ENCODE results near the gene MAZ. TPM values are rescaled to one million over a fixed set of nuclear protein-coding genes. Genes with fewer than 3 reads are reported as not detected.
A peak's percentile ranks its signal among the peaks of the same experiment; 100 is the strongest.
"Not testable (repeated sequence)": the region's sequence is repeated elsewhere in the genome, so short reads cannot be mapped to it uniquely, and the experiment has no call there.

MAZ gene
- total RNA-seq, 1 donor from 2014 or later: 141 TPM

GRCh38 chr16:29824589-29825144, 18.3 kb downstream of the MAZ start:
- Histone ChIP-seq H3K36me3 (ENCODE audit: control insufficient read depth in 3 of 3, insufficient read depth in 3 of 3, low read length in 3 of 3) (peaks cover 0 to 2% (median 2%) of the 10 kb centered on the region in 3 donors), H3K27me3 (ENCODE audit: control insufficient read depth in 3 of 3, insufficient read depth in 3 of 3, low read length in 3 of 3) (no peaks in the 10 kb centered on the region), H3K4me1 (ENCODE audit: control insufficient read depth in 3 of 3, insufficient read depth in 3 of 3, low read length in 3 of 3) (peaks cover 52 to 60% (median 54%) of the 10 kb centered on the region in 3 donors), H3K9me3 (ENCODE audit: control insufficient read depth in 3 of 3, low read length in 3 of 3) (no peaks in the 10 kb centered on the region), H3K27ac (ENCODE audit: low read depth, low read length) (peak overlapping the region; percentile 69), H3K9ac (ENCODE audit: low read depth in 1 of 3, low read length in 3 of 3) (peak overlapping the region in 1 of 3 donors; percentile 57), H3K4me3 (ENCODE audit: low read length in 3 of 3) (peak overlapping the region in 1 of 3 donors; percentile 56)

DNA sequence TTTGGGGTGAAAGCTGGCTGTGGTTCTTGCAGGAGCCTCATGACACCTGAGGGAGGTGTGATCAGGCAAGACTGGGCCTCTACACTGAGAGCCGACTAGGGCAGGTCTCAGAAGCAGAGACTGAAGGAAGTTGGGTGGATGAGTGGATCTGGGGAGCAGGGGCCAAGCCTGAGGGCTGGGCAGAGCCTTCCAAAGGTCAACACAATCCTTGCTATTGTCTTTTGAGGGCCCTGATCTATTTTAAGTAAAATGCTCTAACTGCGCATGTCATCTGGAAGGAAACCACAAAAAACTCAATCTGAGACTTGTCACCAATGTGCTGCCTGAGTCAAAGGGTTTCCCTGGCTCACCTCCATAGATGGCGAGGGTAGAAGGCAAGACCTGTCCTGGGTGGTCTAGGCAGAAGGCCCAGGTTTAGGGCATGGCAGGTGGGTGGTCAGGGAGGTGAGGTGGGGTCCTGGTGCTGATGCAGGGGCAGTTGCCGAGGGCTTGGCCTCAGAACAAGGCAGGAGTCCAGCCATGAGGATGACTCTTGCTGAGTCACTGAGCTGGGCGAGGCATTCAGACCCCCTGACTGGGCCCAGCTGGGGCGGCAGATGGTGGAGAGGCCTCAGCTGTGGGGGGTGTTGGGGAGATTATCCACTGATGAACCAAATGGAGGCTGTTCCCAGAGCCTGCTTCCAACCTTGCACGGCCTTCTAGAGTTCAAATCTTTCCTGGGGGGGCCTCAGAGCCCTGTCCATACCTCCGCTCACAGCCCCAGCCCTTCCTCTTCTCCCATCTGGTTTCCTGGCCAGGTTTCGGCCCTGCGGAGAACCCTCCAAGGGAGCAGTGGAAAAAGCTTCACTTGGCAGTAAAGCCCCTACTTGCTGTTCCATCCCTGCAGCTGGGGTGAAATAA, 19.1 kb downstream of the MAZ start:
- Histone ChIP-seq H3K4me3 (ENCODE audit: low read length in 3 of 3) (peak overlapping the region in 2 of 3 donors; percentile 35 to 56), H3K4me1 (ENCODE audit: control insufficient read depth in 3 of 3, insufficient read depth in 3 of 3, low read length in 3 of 3) (peaks cover 48 to 53% (median 49%) of the 10 kb centered on the region in 3 donors), H3K27me3 (ENCODE audit: control insufficient read depth in 3 of 3, insufficient read depth in 3 of 3, low read length in 3 of 3) (no peaks in the 10 kb centered on the region), H3K36me3 (ENCODE audit: control insufficient read depth in 3 of 3, insufficient read depth in 3 of 3, low read length in 3 of 3) (peaks cover 0 to 5% (median 4%) of the 10 kb centered on the region in 3 donors), H3K27ac (ENCODE audit: low read depth, low read length) (peak overlapping the region; percentile 69), H3K9ac (ENCODE audit: low read depth in 1 of 3, low read length in 3 of 3) (peak overlapping the region in 2 of 3 donors; percentile 50 to 57), H3K9me3 (ENCODE audit: control insufficient read depth in 3 of 3, low read length in 3 of 3) (no peaks in the 10 kb centered on the region)

DNA sequence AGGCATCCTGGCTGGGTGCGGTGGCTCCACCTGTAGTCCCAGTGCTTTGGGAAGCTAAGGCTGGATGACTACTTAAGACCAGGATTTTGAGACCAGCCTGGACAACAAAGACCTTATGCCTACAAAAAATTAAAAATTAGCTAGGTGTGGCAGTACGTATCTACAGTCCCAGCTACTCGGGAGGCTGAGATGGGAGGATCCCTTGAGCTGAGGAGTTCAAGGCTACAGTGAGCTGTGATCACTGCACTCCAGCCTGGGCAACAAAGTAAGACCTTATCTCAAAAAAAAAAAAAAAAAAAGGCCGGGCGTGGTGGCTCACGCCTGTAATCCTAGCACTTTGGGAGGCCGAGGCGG, 20.0 kb downstream of the MAZ start:
- Histone ChIP-seq H3K9me3 (ENCODE audit: control insufficient read depth in 3 of 3, low read length in 3 of 3) (no peaks in the 10 kb centered on the region), H3K4me3 (ENCODE audit: low read length in 3 of 3) (peak overlapping the region in 1 of 3 donors; percentile 15), H3K9ac (ENCODE audit: low read depth in 1 of 3, low read length in 3 of 3) (no peak overlapping the region), H3K27ac (ENCODE audit: low read depth, low read length) (no peak overlapping the region), H3K36me3 (ENCODE audit: control insufficient read depth in 3 of 3, insufficient read depth in 3 of 3, low read length in 3 of 3) (peaks cover 0 to 9% (median 7%) of the 10 kb centered on the region in 3 donors), H3K4me1 (ENCODE audit: control insufficient read depth in 3 of 3, insufficient read depth in 3 of 3, low read length in 3 of 3) (peaks cover 38 to 46% (median 41%) of the 10 kb centered on the region in 3 donors), H3K27me3 (ENCODE audit: control insufficient read depth in 3 of 3, insufficient read depth in 3 of 3, low read length in 3 of 3) (no peaks in the 10 kb centered on the region)

GRCh38 chr16:29830774-29831173, 24.4 kb downstream of the MAZ start:
- Histone ChIP-seq H3K36me3 (ENCODE audit: control insufficient read depth in 3 of 3, insufficient read depth in 3 of 3, low read length in 3 of 3) (peaks cover 17 to 26% (median 24%) of the 10 kb centered on the region in 3 donors), H3K9ac (ENCODE audit: low read depth in 1 of 3, low read length in 3 of 3) (no peak overlapping the region)

DNA sequence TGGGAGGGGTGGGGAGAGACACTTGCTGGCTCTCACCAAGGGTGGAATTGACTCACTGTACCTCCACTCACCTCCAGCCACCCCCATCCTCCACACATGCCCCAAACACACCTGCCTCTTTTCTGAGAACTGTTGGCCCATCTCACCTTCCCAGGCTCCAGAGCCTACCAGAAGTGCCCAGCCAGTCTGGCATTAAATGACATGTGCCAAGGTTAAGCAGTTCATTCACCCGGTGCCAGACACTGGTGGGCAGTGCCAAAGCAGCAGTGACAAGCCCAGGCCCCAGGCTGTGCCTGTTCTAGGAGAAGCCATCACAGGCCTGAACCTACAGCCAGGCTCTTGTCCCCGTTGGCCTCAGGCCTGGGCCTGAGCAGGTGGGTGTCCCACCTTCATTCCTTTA, 25.2 kb downstream of the MAZ start:
- no peaks in the 10 kb centered on the region for H3K9me3 ChIP-seq (ENCODE audit: control insufficient read depth in 3 of 3, low read length in 3 of 3)
- H3K27me3 ChIP-seq (ENCODE audit: control insufficient read depth in 3 of 3, insufficient read depth in 3 of 3, low read length in 3 of 3): no peaks in the 10 kb centered on the region
- no peak overlapping the region for H3K9ac ChIP-seq (ENCODE audit: low read depth in 1 of 3, low read length in 3 of 3)
- peaks cover 3 to 8% (median 8%) of the 10 kb centered on the region in 3 donors for H3K4me1 ChIP-seq (ENCODE audit: control insufficient read depth in 3 of 3, insufficient read depth in 3 of 3, low read length in 3 of 3)
- H3K4me3 ChIP-seq (ENCODE audit: low read length in 3 of 3): no peak overlapping the region
- no peak overlapping the region for H3K27ac ChIP-seq (ENCODE audit: low read depth, low read length)
- peaks cover 19 to 27% (median 26%) of the 10 kb centered on the region in 3 donors for H3K36me3 ChIP-seq (ENCODE audit: control insufficient read depth in 3 of 3, insufficient read depth in 3 of 3, low read length in 3 of 3)

More at GRCh38 chr16:29830774-29831173, 24.4 kb downstream of the MAZ start:
- Histone ChIP-seq H3K4me1 (ENCODE audit: control insufficient read depth in 3 of 3, insufficient read depth in 3 of 3, low read length in 3 of 3) (peaks cover 8 to 14% (median 14%) of the 10 kb centered on the region in 3 donors), H3K4me3 (ENCODE audit: low read length in 3 of 3) (no peak overlapping the region), H3K9me3 (ENCODE audit: control insufficient read depth in 3 of 3, low read length in 3 of 3) (no peaks in the 10 kb centered on the region), H3K27me3 (ENCODE audit: control insufficient read depth in 3 of 3, insufficient read depth in 3 of 3, low read length in 3 of 3) (no peaks in the 10 kb centered on the region), H3K27ac (ENCODE audit: low read depth, low read length) (no peak overlapping the region)

DNA sequence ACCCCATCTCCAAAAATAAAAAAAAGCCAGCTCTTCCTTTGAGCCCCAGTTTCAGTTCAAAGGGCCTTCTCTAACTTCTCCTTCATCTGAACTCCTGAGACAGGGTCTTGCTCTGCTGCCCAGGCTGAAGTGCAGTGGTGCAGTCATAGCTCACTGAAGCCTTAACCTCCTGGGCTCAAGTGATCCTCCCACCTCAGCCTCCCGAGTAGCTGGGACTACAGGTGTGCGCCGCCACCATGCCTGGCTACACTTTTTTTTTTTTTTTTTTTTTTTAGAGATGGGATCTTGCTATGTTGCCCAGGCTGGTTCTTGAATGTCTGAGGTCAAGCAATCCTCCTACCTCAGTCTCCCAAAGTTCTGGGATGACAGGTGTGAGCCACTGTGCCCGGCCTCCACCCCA, 26.9 kb downstream of the MAZ start:
- H3K36me3 ChIP-seq (ENCODE audit: control insufficient read depth in 3 of 3, insufficient read depth in 3 of 3, low read length in 3 of 3): peaks cover 29 to 42% (median 41%) of the 10 kb centered on the region in 3 donors
- not testable (repeated sequence) for H3K4me3 ChIP-seq (ENCODE audit: low read length in 3 of 3); H3K27me3 ChIP-seq (ENCODE audit: control insufficient read depth in 3 of 3, insufficient read depth in 3 of 3, low read length in 3 of 3); H3K9me3 ChIP-seq (ENCODE audit: control insufficient read depth in 3 of 3, low read length in 3 of 3); H3K4me1 ChIP-seq (ENCODE audit: control insufficient read depth in 3 of 3, insufficient read depth in 3 of 3, low read length in 3 of 3); H3K27ac ChIP-seq (ENCODE audit: low read depth, low read length); H3K9ac ChIP-seq (ENCODE audit: low read depth in 1 of 3, low read length in 3 of 3)

DNA sequence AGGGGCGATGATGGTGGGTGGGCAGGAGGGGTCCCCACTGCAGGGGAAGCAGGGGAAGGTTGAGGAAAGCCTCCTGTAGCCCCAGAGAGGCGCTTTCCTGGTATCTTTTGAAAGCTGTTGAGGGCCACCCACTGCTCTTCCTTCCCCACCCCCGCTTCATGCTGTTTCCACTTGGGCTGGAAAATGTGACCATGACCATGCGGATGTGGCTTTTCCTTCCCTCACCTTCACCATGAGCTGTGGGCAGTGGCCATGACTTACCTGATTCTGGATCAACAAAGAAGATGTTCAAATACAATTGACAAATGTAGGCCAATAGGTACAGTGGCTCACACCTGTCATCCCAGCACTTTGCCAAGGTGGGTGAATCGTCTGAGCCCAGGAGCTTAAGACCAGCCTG, 27.8 kb downstream of the MAZ start:
- H3K36me3 ChIP-seq (ENCODE audit: control insufficient read depth in 3 of 3, insufficient read depth in 3 of 3, low read length in 3 of 3): peaks cover 29 to 46% (median 41%) of the 10 kb centered on the region in 3 donors
- H3K27me3 ChIP-seq (ENCODE audit: control insufficient read depth in 3 of 3, insufficient read depth in 3 of 3, low read length in 3 of 3): no peaks in the 10 kb centered on the region
- peaks cover 3 to 8% (median 8%) of the 10 kb centered on the region in 3 donors for H3K4me1 ChIP-seq (ENCODE audit: control insufficient read depth in 3 of 3, insufficient read depth in 3 of 3, low read length in 3 of 3)
- H3K4me3 ChIP-seq (ENCODE audit: low read length in 3 of 3): no peak overlapping the region
- no peak overlapping the region for H3K9ac ChIP-seq (ENCODE audit: low read depth in 1 of 3, low read length in 3 of 3)
- H3K27ac ChIP-seq (ENCODE audit: low read depth, low read length): no peak overlapping the region
- H3K9me3 ChIP-seq (ENCODE audit: control insufficient read depth in 3 of 3, low read length in 3 of 3): no peaks in the 10 kb centered on the region

DNA sequence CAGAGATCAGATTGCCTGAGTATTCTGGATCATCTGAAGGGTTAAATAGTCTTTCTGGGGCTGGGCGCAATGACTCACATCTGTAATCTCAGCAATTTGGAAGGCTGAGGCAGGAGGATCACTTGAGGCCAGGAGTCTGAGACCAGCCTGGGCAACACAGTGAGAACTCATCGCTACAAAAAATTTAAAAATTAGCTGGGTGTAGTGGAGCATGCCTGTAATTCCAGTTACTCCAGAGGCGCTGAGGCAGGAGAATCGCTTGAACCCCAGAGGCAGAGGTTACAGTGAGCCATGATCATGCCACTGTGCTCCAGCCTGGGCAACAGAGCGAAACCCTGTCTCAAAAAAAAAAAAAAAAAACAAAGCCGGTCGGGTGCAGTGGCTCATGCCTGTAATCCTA, 29.6 kb downstream of the MAZ start:
- Histone ChIP-seq H3K9me3 (ENCODE audit: control insufficient read depth in 3 of 3, low read length in 3 of 3) (no peaks in the 10 kb centered on the region), H3K9ac (ENCODE audit: low read depth in 1 of 3, low read length in 3 of 3) (no peak overlapping the region), H3K4me3 (ENCODE audit: low read length in 3 of 3) (no peak overlapping the region), H3K27me3 (ENCODE audit: control insufficient read depth in 3 of 3, insufficient read depth in 3 of 3, low read length in 3 of 3) (no peaks in the 10 kb centered on the region), H3K4me1 (ENCODE audit: control insufficient read depth in 3 of 3, insufficient read depth in 3 of 3, low read length in 3 of 3) (peaks cover 0 to 6% (median 6%) of the 10 kb centered on the region in 3 donors), H3K36me3 (ENCODE audit: control insufficient read depth in 3 of 3, insufficient read depth in 3 of 3, low read length in 3 of 3) (peaks cover 38 to 53% (median 46%) of the 10 kb centered on the region in 3 donors), H3K27ac (ENCODE audit: low read depth, low read length) (no peak overlapping the region)

- Histone ChIP-seq H3K36me3 (ENCODE audit: control insufficient read depth in 3 of 3, insufficient read depth in 3 of 3, low read length in 3 of 3) (peaks cover 44 to 59% (median 49%) of the 10 kb centered on the region in 3 donors), H3K27ac (ENCODE audit: low read depth, low read length) (no peak overlapping the region), H3K9me3 (ENCODE audit: control insufficient read depth in 3 of 3, low read length in 3 of 3) (no peaks in the 10 kb centered on the region), H3K9ac (ENCODE audit: low read depth in 1 of 3, low read length in 3 of 3) (no peak overlapping the region), H3K27me3 (ENCODE audit: control insufficient read depth in 3 of 3, insufficient read depth in 3 of 3, low read length in 3 of 3) (no peaks in the 10 kb centered on the region), H3K4me1 (ENCODE audit: control insufficient read depth in 3 of 3, insufficient read depth in 3 of 3, low read length in 3 of 3) (peaks cover 0 to 1% (median 1%) of the 10 kb centered on the region in 3 donors), H3K4me3 (ENCODE audit: low read length in 3 of 3) (no peak overlapping the region)
Observed at GRCh38 chr16:29836623-29837022, 30.3 kb downstream of the MAZ start.

DNA sequence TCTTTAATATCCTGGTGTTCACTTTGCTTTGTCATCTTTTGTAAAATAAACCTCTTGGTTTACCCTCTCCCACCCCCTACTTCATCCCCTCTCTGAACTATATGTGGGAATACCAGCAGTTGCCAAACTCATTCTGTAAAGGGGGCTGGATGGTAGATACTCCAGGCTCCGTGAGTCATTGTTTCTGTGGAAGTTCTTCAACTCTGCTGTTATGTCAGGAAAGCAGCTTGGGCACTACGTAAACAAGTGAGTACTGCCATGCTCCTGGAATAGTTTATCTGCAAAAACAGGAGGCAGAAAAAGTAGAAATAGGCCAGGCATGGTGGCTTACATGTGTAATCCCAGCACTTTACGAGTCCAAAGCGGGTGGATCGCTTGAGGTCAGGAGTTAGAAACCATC, 31.5 kb downstream of the MAZ start:
- Histone ChIP-seq H3K4me3 (ENCODE audit: low read length in 3 of 3) (no peak overlapping the region), H3K27me3 (ENCODE audit: control insufficient read depth in 3 of 3, insufficient read depth in 3 of 3, low read length in 3 of 3) (no peaks in the 10 kb centered on the region), H3K36me3 (ENCODE audit: control insufficient read depth in 3 of 3, insufficient read depth in 3 of 3, low read length in 3 of 3) (peaks cover 53 to 67% (median 56%) of the 10 kb centered on the region in 3 donors), H3K9me3 (ENCODE audit: control insufficient read depth in 3 of 3, low read length in 3 of 3) (no peaks in the 10 kb centered on the region), H3K9ac (ENCODE audit: low read depth in 1 of 3, low read length in 3 of 3) (no peak overlapping the region), H3K4me1 (ENCODE audit: control insufficient read depth in 3 of 3, insufficient read depth in 3 of 3, low read length in 3 of 3) (no peaks in the 10 kb centered on the region), H3K27ac (ENCODE audit: low read depth, low read length) (no peak overlapping the region)
